ENCODE data around the gene OR2A5. TPM values are rescaled to one million over a fixed set of nuclear protein-coding genes. Genes with fewer than 3 reads are reported as not detected.
"Not testable (repeated sequence)": the region's sequence is repeated elsewhere in the genome, so short reads cannot be mapped to it uniquely, and the experiment has no call there.

Gene OR2A5
- total RNA-seq, 2 donors from 2014 or later, result not detected

DNA sequence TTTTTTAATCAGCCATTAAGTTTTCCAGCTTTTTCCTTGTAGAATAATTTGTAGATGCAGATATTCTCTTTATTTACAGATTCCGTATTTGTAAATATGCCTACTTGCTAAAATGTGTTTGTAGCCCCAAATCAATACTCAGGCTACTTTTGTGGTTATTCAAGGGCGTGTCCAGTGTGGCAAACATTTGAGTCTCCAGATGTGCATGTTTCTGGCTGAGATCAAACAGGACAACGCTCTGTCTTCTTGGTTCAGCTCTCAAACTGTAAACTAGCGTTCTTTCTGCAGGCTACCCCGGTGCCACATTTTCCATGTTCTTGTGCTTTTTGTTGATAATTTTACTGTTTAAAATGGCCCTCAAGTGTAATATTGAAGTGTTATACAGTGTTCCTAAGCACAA is 16.2 kb upstream of the OR2A5 start:
- intact Hi-C loops (cut with DNase I), result no loop called here
- no peak for DNase-seq (ENCODE audit: low spot score)

DNA sequence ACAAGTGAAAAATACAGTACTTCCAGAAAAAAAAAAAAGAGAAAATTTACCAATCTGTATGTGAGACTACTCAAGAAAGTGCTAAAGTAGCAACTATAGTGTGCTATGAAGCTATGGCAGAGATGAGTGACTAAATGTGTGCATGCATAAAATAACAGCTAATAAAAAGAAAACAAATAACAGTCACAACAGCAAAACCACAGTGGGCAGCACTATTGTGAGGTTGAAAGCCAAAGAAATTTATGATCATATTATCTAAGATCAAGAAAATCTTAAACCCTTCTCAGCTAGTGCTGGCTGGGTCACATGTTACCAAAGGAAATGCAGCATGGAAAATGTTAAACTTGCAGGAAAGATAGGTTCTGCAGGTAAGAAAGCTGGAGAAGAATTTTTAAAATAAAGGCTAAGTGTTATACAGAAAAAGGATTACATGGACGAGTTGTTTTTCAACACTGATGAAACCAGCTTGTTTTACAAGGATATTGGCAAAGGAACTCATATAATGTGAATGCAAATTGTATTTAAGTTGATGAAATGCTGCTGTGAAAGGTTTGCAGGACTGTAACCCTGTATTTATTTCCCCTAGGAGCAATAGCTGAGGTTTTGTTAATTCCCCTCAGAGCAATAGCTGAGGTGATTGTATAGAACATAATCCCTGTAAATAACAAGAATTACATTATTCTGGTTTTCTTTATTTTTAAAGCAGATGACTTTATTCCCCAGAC is 15.6 kb upstream of the OR2A5 start:
- intact Hi-C loops (cut with DNase I), result no loop called here
- no peak for DNase-seq (ENCODE audit: low spot score)

DNA sequence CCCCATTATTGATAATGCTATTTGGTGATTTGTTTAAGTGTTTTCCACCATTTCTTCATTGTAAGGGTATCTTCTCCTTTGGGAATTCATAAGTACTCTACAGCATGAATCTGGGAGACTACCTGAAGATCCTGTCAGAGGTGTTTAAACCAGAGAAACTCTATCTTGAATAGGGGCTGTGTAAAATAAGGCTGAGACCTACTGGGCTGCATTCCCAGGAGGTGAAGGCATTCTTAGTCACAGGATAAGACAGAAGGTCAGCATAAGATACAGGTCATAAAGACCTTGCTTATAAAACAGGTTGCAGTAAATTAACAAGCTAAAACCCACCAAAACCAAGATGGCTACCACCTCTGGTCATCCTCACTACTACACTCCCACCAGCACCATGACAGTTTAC is 13.4 kb upstream of the OR2A5 start:
- intact Hi-C loops (cut with DNase I), result no loop called here

DNA sequence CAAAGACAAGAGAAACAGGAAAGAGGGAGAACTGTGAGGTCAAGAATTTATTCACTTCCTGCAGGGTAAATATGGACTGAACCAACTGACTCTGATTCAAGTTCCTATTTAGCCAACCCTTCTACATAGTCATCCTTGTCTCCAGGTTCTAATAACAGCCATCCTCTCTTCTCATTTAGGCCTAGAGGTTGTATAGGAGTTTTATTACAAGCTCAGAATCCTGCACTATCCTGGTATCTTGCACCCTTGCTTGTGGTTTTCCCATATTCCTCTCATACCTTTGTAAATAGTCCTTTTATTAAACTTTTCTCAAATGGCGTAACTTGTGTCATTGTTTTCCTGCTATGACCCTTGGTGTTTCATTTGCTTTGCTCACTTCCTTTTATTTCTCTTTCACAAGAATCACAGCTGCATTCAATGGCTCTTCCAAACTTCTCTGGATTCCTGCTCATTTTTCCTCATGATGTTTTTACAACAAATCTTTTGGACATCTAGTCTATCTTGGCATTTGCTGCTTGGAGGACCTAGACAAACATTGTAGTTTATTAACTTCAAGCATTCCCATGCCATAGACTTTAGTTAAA is 12.4 kb upstream of the OR2A5 start:
- DNase-seq (ENCODE audit: low spot score), result no peak
- intact Hi-C loops (cut with DNase I), result no loop called here

More for the DNA sequence above, 13.4 kb upstream of the OR2A5 start:
- no peak for DNase-seq (ENCODE audit: low spot score)

DNA sequence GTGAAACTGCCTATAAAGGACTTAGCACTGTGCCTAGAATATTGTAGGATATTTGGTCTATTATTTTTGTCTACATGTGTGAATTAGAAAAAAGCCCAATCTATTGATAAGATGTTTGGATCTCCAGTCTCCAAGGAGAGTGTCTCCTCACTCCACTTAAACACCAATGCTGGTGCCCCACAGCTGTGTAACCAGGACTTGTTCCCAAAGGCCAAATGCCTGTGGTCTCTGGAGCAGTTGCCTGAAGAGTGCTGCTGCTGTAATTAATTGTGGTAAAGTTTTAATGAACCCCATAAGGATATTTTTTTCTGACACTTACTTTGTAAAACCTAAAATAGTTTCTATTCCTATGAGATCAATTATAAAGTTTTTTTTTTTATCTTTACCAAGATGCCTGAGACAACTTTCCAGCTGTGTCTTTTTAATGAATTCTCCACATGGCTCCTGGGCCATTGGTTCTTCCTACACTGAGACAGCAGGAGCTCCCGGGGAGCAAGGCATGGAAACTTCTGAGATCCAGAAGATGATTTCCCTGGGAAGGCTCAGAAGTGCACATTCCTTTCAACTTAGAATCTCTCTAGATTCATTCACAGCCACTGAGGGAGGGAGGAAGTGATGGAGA is 11.2 kb upstream of the OR2A5 start:
- intact Hi-C loops (cut with DNase I), result no loop called here
- DNase-seq (ENCODE audit: low spot score), result no peak

DNA sequence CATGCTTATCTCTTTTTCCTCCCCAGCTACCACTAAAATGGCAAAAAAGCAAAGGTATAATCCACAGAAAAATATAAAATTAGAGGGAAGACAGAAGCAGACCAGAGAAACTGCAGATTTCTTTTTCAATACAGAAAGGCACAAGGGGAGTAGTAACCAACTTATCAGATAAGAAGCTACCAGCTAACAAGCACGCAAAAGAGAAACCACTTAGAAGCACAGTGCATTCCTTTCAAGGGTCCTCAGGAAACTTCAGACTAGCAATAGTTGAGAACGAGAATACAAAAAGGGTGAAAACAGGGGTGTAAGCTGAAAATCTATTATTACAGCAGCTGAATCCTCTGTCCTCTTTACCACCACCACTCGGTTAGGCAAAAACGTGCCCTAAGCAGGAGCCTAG is 9.9 kb upstream of the OR2A5 start:
- intact Hi-C loops (cut with DNase I), result no loop called here
- no peak for DNase-seq (ENCODE audit: low spot score)

DNA sequence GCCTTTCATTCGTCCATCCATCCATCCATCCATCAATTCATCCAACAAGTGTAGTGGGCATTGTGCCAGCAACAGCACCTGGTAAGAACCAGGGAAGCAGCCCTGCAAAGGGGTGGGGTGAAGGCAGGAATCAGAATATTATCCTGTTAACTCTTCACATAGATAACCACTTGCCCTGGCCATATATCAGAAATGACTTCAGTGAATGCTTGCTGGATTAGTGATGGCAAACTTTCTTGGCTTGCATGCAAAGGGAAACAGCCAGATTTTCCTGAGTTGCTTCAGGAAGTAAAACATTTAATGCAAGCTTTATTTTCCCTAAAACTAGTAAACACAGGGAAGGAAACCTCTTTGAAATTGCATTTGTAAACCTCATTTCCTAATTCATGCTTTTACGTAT is 743 bp downstream of the OR2A5 start:
- intact Hi-C loops (cut with DNase I), result no loop called here
- DNase-seq (ENCODE audit: low spot score), result no peak

DNA sequence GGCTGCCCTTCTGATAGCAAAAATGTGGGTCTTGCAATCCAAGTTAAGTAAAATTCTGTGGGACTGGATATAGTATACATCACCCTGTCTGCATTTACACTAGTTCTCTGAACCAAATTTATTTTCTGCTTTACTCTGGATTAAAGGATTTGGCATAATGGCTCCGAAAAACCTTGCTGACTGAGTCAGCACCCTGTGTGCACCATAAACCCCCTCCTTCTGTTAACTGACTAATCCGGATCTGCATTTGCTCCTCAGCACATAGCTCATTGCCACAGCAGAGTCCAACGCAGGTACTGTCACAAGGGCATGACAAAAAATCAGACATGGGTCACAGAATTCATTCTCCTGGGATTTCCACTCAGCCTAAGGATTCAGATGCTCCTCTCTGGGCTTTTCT is 1.3 kb downstream of the OR2A5 start:
- no peak for DNase-seq (ENCODE audit: low spot score)
- intact Hi-C loops (cut with DNase I), result no loop called here

DNA sequence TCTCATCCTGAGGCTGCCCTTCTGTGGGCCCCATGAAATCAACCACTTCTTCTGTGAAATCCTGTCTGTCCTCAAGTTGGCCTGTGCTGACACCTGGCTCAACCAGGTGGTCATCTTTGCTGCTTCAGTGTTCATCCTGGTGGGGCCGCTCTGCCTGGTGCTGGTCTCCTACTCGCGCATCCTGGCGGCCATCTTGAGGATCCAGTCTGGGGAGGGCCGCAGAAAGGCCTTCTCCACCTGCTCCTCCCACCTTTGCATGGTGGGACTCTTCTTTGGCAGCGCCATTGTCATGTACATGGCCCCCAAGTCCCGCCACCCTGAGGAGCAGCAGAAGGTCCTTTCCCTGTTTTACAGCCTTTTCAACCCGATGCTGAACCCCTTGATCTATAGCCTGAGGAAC is 2.1 kb downstream of the OR2A5 start:
- intact Hi-C loops (cut with DNase I); DNase-seq (ENCODE audit: low spot score): not testable (repeated sequence)

DNA sequence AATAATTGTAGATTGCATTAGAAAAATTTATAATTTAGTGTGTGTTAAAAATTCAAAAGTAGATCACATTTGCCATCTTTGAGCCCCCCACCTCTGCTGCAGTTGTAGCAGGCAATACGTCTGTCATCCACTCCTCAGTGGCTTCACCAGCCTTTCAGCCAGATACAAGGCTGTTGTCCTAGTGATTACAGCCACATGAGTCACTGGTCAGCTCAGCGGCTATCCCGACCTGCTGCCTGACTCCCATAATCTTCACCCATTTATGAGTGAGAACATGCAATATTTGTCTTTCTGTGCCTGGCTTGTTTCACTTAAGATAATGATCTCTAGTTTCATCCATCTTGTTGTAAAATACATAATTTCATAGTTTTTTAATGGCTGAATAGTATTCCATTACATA is 9.2 kb downstream of the OR2A5 start:
- no peak for DNase-seq (ENCODE audit: low spot score)
- intact Hi-C loops (cut with DNase I), result no loop called here

DNA sequence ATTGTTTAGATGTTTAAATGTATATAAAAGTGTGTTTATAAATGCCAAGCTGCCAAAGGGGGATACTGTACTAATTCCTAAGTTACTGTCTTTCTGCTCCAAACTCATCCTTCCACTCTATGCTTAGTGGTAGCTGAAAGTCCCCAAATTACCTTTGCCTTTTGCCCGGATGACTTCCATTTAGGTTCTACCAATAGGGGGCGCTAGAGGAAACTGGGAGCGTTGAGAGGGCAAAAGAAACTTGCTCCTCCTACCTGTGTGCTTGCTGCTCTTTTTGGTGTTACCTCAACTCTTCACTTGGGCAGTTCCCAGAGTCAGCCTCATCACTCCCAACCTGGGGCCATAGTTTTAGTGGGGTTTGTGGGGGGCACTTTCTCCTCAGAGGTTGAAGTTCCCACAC is 15.0 kb downstream of the OR2A5 start:
- intact Hi-C loops (cut with DNase I), result no loop called here
- DNase-seq (ENCODE audit: low spot score), result no peak

DNA sequence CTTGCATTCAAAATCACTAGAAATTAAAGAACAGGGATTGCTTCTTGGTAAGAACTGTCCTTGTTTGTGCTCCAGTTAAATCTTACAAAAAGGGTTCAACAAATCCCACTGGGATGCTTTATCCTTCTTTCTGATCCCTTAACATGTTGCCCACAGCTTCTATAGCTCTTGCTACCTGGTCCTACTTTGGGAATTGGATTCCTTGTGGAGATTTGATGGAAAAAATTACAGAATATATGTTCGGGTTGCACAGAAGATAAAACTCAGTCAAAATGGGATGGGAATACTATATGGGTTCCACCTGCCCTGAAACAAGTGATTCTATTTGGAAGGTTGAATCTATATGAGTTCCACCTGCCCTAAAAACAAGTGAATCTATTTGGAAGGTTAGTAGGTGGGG is 20.8 kb downstream of the OR2A5 start, which contains the start of gene OR2A25:
OR2A25 (plus strand) TSS at position 301 of the 400 bp plus-strand sequence. CDS start 4,409 bp downstream, outside the sequence.
- DNase-seq (ENCODE audit: low spot score), result no peak
- intact Hi-C loops (cut with DNase I), result no loop called here

DNA sequence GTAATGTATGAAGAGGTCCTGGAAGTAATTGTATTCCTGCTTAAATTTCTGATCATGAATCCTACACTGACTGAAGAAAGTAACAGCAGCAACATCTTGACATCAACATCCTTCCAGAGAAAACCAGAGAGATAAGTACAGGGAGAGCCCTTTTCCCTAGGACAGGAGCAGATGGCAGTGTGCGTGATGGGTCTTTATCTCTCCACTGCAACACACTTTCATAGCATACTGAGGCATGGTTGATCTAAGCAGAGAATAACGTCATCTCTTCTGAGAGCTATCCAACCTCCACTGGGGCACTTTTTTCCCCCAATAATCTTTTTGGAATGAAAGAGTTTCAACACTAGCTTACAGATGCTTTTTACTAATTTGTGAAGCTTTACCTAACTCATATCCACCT is 21.2 kb downstream of the OR2A5 start:
- intact Hi-C loops (cut with DNase I), result no loop called here
- no peak for DNase-seq (ENCODE audit: low spot score)

DNA sequence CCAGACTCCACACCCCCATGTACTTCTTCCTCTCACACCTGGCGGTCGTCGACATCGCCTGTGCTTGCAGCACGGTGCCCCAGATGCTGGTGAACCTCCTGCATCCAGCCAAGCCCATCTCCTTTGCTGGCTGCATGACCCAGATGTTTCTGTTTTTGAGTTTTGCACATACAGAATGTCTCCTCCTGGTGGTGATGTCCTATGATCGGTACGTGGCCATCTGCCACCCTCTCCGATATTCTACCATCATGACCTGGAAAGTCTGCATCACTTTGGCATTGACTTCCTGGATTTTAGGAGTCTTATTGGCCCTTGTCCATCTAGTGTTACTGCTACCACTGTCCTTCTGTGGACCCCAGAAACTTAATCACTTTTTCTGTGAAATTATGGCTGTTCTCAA is 25.6 kb downstream of the OR2A5 start:
- no peak for DNase-seq (ENCODE audit: low spot score)
- intact Hi-C loops (cut with DNase I), result no loop called here

DNA sequence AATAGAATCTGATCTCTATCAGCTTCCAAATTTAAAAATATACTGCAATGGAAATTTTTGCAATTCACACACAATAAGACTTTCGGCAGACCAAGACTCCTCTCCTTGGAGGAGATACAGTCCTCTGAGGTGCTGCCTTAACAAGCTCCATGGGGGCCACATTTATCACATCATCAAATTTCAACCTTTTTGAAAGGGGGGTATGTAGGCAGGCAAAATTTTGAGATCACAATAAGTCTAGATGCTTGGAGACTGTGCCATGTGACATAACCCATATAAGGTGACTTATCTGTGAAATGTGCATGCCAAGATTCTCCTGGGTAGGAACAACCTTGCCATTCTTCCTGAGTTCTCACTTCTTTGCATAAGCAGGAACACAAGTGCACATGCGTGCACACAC is 37.2 kb downstream of the OR2A5 start, which contains the start of gene OR2A12:
OR2A12 (plus strand) TSS at position 301 of the 400 bp plus-strand sequence. CDS start 8,830 bp downstream, outside the sequence.
- intact Hi-C loops (cut with DNase I), result loop anchor here in 1 of 2 donors (5.0 kb wide), 1 partner anchor 1726 kb away; no protein-coding TSS in a partner anchor
- no peak for DNase-seq (ENCODE audit: low spot score)

DNA sequence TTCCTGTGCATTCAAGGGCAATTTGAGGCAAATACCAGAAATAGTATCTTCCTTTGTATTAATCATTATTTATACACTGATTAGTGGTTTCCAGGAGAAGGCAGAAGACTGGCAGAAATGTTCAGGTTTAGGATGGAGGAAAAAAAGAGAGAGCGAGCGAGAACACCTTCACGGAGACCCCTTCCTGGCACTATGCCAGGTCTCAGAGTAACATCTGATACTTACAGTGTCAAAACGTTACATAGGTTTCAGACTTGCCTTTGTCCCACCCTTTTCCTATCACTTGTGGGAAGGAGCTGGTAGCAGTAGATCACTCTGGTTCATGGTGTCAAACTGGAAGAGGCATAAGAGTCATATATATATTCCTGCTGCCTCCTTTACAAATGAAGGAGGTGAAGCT is 38.0 kb downstream of the OR2A5 start:
- no peak for DNase-seq (ENCODE audit: low spot score)
- intact Hi-C loops (cut with DNase I), result loop anchor here in 1 of 2 donors (5.0 kb wide), 1 partner anchor 1726 kb away; no protein-coding TSS in a partner anchor

DNA sequence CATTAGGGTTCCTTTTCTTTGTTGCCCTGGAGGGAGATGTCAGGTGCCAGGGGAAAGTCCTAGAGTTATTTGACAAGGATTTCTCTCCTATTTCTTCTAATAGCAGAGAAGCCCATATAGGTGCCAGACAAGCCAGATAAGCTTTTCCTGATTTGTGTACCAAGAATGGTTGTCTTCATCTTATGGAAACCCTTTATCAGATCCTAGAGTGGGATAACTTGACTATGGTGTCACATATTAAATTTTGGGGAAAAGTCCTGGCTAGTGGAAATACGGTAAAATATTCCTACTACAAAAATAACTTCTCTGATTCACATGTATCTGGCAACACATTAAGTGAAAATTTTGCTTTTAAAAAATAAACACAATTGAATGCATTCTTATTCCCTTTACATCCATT is 38.5 kb downstream of the OR2A5 start:
- intact Hi-C loops (cut with DNase I), result loop anchor here in 1 of 2 donors (5.0 kb wide), 1 partner anchor 1725 kb away; no protein-coding TSS in a partner anchor
- no peak for DNase-seq (ENCODE audit: low spot score)

DNA sequence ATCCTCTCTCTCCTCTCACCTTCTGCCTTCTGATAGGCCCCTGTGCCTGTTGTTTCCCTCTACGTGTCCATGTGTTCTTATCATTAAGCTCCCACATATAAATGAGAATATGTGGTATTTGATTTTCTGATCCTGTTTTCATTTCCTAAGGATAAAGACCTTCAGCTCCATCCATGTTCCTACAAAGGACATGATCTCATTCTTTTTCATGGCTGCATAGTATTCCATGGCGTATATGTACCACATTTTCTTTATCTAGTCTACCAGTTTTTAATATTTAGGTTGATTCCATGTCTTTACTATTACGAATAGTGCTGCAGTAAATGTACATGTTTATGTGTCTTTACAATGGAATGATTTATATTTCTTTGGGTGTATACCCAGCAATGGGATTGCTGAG is 41.9 kb downstream of the OR2A5 start:
- intact Hi-C loops (cut with DNase I), result no loop called here
- DNase-seq (ENCODE audit: low spot score), result no peak

DNA sequence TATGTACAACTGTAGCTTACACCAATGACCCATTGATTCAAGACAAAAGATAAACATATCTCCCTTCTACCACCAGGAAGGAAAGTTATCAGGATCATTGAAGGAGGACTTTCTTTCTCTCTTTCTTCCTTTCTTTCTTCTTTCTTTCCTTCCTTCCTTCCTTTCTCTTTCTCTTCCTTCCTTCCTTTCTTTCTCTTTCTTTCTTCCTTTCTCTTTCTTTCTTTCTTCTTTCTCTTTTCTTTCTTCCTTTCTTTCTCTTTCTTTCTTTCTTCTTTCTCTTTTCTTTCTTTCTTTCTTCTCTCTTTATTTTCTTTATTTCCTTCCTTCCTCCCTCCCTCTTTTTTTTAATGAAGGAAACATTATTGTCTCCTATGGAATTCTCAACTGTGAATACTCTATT is 50.0 kb downstream of the OR2A5 start:
- no peak for DNase-seq (ENCODE audit: low spot score)
- intact Hi-C loops (cut with DNase I), result no loop called here

DNA sequence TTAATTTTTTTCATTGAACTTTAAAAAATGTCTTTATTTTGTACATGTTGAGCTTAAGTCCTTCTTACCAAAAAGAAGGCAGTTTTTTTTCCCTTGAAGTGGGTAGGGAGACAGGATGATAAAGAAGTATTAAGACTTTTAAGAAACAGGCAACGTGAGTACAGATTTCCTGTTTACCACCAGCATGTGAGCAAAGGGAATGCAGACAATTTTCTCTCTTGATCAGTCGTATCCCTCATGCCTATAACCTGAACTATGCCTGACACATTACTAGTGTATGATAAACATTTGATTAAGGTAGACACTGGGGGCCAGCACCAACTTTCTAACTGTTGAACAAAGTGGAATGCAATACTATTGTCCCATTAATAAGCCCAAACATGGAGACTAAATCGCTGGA is 51.9 kb downstream of the OR2A5 start:
- intact Hi-C loops (cut with DNase I), result no loop called here
- no peak for DNase-seq (ENCODE audit: low spot score)
